ENCODE measurements around the gene CCL19. TPM values are rescaled to one million over a fixed set of nuclear protein-coding genes. Genes with fewer than 3 reads are reported as not detected.

Gene CCL19
- total RNA-seq, 2 donors from 2014 or later, result not detected

DNA sequence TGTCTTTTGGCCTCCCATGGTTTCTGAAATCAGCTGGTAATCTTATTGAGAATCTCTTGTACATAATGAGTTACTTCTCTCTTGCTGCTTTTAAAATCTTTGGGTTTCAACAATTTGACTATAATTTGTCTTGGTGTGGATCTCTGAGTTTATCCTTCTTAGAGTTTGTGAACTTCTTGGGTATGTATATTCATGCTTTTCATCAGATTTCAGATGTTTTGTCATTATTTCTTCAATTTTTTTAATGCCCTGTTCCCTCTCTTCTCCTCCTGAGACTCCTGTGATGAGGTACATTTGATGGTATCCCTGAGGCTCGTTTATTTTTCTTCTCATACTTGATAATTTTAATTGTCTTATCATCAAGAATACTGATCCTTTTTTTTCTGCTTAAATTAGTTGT lies 21.1 kb upstream of the CCL19 start:
- no peaks in the 10 kb centered on the region for H3K4me1 Mint-ChIP-seq (ENCODE audit: low read depth in 2 of 2)
- DNase-seq (ENCODE audit: low spot score), result no peak
- no peak overlapping the region for H3K27ac Mint-ChIP-seq
- H3K9me3 Mint-ChIP-seq, result no peaks in the 10 kb centered on the region
- no peaks in the 10 kb centered on the region for H3K36me3 Mint-ChIP-seq
- ATAC-seq, result no peak
- H3K27me3 Mint-ChIP-seq, result peaks cover 21 to 28% of the 10 kb centered on the region in 2 donors
- H3K4me3 Mint-ChIP-seq, result no peak overlapping the region

DNA sequence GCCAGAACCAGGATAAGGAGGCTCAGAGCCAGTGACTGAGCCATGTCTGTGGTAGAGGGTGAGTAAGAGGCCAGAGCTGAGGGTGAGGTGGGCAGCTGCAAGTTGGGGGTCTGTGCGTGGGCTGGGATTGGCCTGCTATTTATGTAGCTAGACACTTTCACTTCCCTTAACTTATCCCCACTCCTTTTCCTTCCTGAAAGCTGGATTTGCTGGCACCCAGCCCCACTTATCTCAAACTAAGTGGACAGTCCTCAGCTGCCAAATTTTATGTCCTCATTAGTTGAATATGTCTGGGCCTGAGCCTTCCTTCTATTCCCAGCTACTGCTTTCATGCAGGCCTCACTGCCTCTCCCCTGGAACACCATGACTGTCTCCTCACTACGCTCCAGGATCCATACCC lies 18.9 kb upstream of the CCL19 start, which contains the start of gene CCL21:
Gene CCL21 (minus strand): TSS at position 114 of the 400 bp plus-strand sequence. CDS start 70 bp downstream, at position 44.
- DNase-seq (ENCODE audit: low spot score), result no peak
- Mint-ChIP-seq H3K36me3 (no peaks in the 10 kb centered on the region), H3K4me3 (no peak within 1 kb of the TSS), H3K27ac (no peak within 1 kb of the TSS), H3K4me1 (ENCODE audit: low read depth in 2 of 2) (no peaks in the 10 kb centered on the region), H3K9me3 (no peaks in the 10 kb centered on the region), H3K27me3 (peaks cover 18 to 32% of the 10 kb centered on the region in 2 donors)
- no peak for ATAC-seq

- Mint-ChIP-seq H3K9me3 (no peaks in the 10 kb centered on the region), H3K27me3 (peaks cover 18 to 32% of the 10 kb centered on the region in 2 donors), H3K4me3 (no peak overlapping the region), H3K27ac (no peak overlapping the region), H3K4me1 (ENCODE audit: low read depth in 2 of 2) (no peaks in the 10 kb centered on the region), H3K36me3 (no peaks in the 10 kb centered on the region)
- ATAC-seq (peak in 1 of 2 donors; percentile 29), DNase-seq (ENCODE audit: low spot score) (no peak)
These were observed 18.3 kb upstream of the CCL19 start for GRCh38 chr9:34709196-34709978.

- ATAC-seq, result no peak
- no peak overlapping the region for H3K4me3 Mint-ChIP-seq
- no peak overlapping the region for H3K27ac Mint-ChIP-seq
- no peaks in the 10 kb centered on the region for H3K4me1 Mint-ChIP-seq (ENCODE audit: low read depth in 2 of 2)
- no peaks in the 10 kb centered on the region for H3K9me3 Mint-ChIP-seq
- H3K36me3 Mint-ChIP-seq, result no peaks in the 10 kb centered on the region
- no peak for DNase-seq (ENCODE audit: low spot score)
- H3K27me3 Mint-ChIP-seq, result peaks cover 8 to 12% of the 10 kb centered on the region in 2 donors
These were observed 16.1 kb upstream of the CCL19 start for GRCh38 chr9:34707130-34707529.

GRCh38 chr9:34701769-34702736 lies 11.0 kb upstream of the CCL19 start:
- Mint-ChIP-seq H3K36me3 (no peaks in the 10 kb centered on the region), H3K4me3 (peak overlapping the region; percentile 77), H3K4me1 (ENCODE audit: low read depth in 2 of 2) (peaks cover 0 to 9% of the 10 kb centered on the region in 2 donors), H3K27ac (peak overlapping the region in 1 of 2 donors; percentile 15), H3K27me3 (peaks cover 13 to 19% of the 10 kb centered on the region in 2 donors), H3K9me3 (no peaks in the 10 kb centered on the region)
- peak; percentile 81 for DNase-seq (ENCODE audit: low spot score)
- peak; percentile 79 to 85 for ATAC-seq

GRCh38 chr9:34701023-34701768 lies 10.1 kb upstream of the CCL19 start:
- no peaks in the 10 kb centered on the region for H3K9me3 Mint-ChIP-seq
- peak; percentile 80 for DNase-seq (ENCODE audit: low spot score)
- ATAC-seq, result peak; percentile 90 to 91
- H3K27me3 Mint-ChIP-seq, result peaks cover 13 to 16% of the 10 kb centered on the region in 2 donors
- peaks cover 0 to 9% of the 10 kb centered on the region in 2 donors for H3K4me1 Mint-ChIP-seq (ENCODE audit: low read depth in 2 of 2)
- H3K36me3 Mint-ChIP-seq, result no peaks in the 10 kb centered on the region
- no peak overlapping the region for H3K27ac Mint-ChIP-seq
- peak overlapping the region; percentile 77 for H3K4me3 Mint-ChIP-seq

GRCh38 chr9:34694811-34695210 lies 3.7 kb upstream of the CCL19 start:
- no peak overlapping the region for H3K4me3 Mint-ChIP-seq
- no peaks in the 10 kb centered on the region for H3K9me3 Mint-ChIP-seq
- DNase-seq (ENCODE audit: low spot score) (no peak), ATAC-seq (no peak)
- no peaks in the 10 kb centered on the region for H3K36me3 Mint-ChIP-seq
- H3K4me1 Mint-ChIP-seq (ENCODE audit: low read depth in 2 of 2), result peaks cover 0 to 3% of the 10 kb centered on the region in 2 donors
- H3K27ac Mint-ChIP-seq, result no peak overlapping the region
- peaks cover 5% of the 10 kb centered on the region in 2 donors for H3K27me3 Mint-ChIP-seq

DNA sequence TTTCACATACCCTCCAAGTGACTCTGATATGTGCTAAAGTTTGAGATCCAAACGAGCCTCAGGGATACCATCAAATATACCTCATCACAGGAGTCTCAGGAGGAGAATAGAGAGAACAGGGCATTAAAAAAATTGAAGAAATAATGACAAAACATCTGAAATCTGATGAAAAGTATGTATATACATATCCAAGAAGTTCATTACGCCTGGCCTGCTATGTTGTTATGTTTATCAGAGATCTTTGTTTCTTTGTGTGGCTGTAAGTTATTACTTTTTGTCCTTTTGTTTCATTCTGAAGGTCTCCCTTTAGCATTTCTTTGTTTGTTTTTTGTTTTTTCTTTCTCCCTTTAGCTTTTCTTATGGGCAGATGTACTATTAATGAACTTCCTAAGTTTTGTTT lies 2.5 kb upstream of the CCL19 start:
- peaks cover 0 to 3% of the 10 kb centered on the region in 2 donors for H3K4me1 Mint-ChIP-seq (ENCODE audit: low read depth in 2 of 2)
- peaks cover 0 to 2% of the 10 kb centered on the region in 2 donors for H3K27me3 Mint-ChIP-seq
- H3K36me3 Mint-ChIP-seq, result no peaks in the 10 kb centered on the region
- no peaks in the 10 kb centered on the region for H3K9me3 Mint-ChIP-seq
- no peak overlapping the region for H3K4me3 Mint-ChIP-seq
- no peak for DNase-seq (ENCODE audit: low spot score)
- no peak overlapping the region for H3K27ac Mint-ChIP-seq
- ATAC-seq, result no peak

GRCh38 chr9:34691936-34692315 lies 850 bp upstream of the CCL19 start:
- H3K4me1 Mint-ChIP-seq (ENCODE audit: low read depth in 2 of 2), result peaks cover 0 to 3% of the 10 kb centered on the region in 2 donors
- H3K27ac Mint-ChIP-seq, result no peak overlapping the region
- H3K4me3 Mint-ChIP-seq, result no peak overlapping the region
- ATAC-seq (no peak), DNase-seq (ENCODE audit: low spot score) (no peak)
- no peaks in the 10 kb centered on the region for H3K36me3 Mint-ChIP-seq
- H3K27me3 Mint-ChIP-seq, result peaks cover 0 to 2% of the 10 kb centered on the region in 2 donors
- no peaks in the 10 kb centered on the region for H3K9me3 Mint-ChIP-seq

DNA sequence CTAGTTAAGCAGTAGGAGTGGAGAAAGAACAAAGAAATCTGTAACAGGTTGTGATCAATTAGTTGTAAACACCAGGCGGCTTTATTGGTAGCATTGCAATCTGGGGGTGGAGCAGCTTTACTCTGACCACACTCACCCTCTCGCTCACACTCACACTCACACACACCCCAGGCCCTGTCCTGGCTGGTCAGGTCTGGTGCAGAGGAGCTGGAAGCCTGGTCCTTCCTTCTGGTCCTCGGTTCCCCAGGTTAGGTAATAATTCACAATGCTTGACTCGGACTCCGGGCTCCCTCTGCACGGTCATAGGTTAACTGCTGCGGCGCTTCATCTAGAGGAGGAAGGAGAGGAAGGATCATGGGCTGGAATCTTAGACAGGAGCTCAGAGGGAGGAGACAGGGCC lies 1.6 kb downstream of the CCL19 start:
- ATAC-seq (no peak), DNase-seq (ENCODE audit: low spot score) (no peak)
- H3K27ac Mint-ChIP-seq, result no peak overlapping the region
- peaks cover 8 to 16% of the 10 kb centered on the region in 2 donors for H3K4me1 Mint-ChIP-seq (ENCODE audit: low read depth in 2 of 2)
- no peaks in the 10 kb centered on the region for H3K9me3 Mint-ChIP-seq
- H3K27me3 Mint-ChIP-seq, result peaks cover 0 to 2% of the 10 kb centered on the region in 2 donors
- no peaks in the 10 kb centered on the region for H3K36me3 Mint-ChIP-seq
- no peak overlapping the region for H3K4me3 Mint-ChIP-seq

- H3K27me3 Mint-ChIP-seq, result peaks cover 0 to 2% of the 10 kb centered on the region in 2 donors
- DNase-seq (ENCODE audit: low spot score), result no peak
- H3K9me3 Mint-ChIP-seq, result no peaks in the 10 kb centered on the region
- no peak for ATAC-seq
- H3K4me3 Mint-ChIP-seq, result no peak overlapping the region
- H3K36me3 Mint-ChIP-seq, result no peaks in the 10 kb centered on the region
- no peak overlapping the region for H3K27ac Mint-ChIP-seq
- H3K4me1 Mint-ChIP-seq (ENCODE audit: low read depth in 2 of 2), result peaks cover 12 to 20% of the 10 kb centered on the region in 2 donors
These were observed 2.0 kb downstream of the CCL19 start for GRCh38 chr9:34689116-34689470.

GRCh38 chr9:34688329-34689115 lies 2.6 kb downstream of the CCL19 start:
- Mint-ChIP-seq H3K27me3 (peaks cover 0 to 2% of the 10 kb centered on the region in 2 donors), H3K36me3 (no peaks in the 10 kb centered on the region), H3K27ac (no peak overlapping the region), H3K4me3 (no peak overlapping the region), H3K4me1 (ENCODE audit: low read depth in 2 of 2) (peaks cover 16 to 24% of the 10 kb centered on the region in 2 donors), H3K9me3 (no peaks in the 10 kb centered on the region)
- ATAC-seq (no peak), DNase-seq (ENCODE audit: low spot score) (no peak)
